Memory B cell (primary cell): ENCODE results near the gene CALHM2.

Experiments used
- ATAC-seq: fragments of 150-1000 bp; cut with Tn5 transposase; 2 replicates; pipeline ENCODE4 v1.10.0; 2021; ENCODE audit warnings: low read depth, mild to moderate bottlenecking, moderate library complexity
- DNase-seq, 2 donors: peaks; one replicate each; pipeline ENCODE4 v3.0.0; 2022; ENCODE audit warnings: low spot score in 2 of 2
- H3K27ac Mint-ChIP-seq: one replicate; pipeline ENCODE4 v1.8.0; 2022; ENCODE audit warnings: mild to moderate bottlenecking, moderate library complexity, mixed read lengths
- H3K27me3 Mint-ChIP-seq: one replicate; pipeline ENCODE4 v1.8.0; 2022; ENCODE audit warnings: mixed read lengths
- H3K36me3 Mint-ChIP-seq: one replicate; pipeline ENCODE4 v1.8.0; 2022; ENCODE audit warnings: mild to moderate bottlenecking, mixed read lengths
- H3K4me1 Mint-ChIP-seq: one replicate; pipeline ENCODE4 v1.8.0; 2022; ENCODE audit warnings: mixed read lengths
- H3K4me3 Mint-ChIP-seq: one replicate; pipeline ENCODE4 v1.8.0; 2022; ENCODE audit warnings: mild to moderate bottlenecking, moderate library complexity, mixed read lengths
- H3K9me3 Mint-ChIP-seq: one replicate; pipeline ENCODE4 v1.8.0; 2022; ENCODE audit warnings: mixed read lengths

CALHM2 gene

GRCh38 chr10:103450201-103450695 lies 1.9 kb downstream of the CALHM2 start:
- Mint-ChIP-seq H3K4me1 (peaks cover 34% of the 10 kb centered on the region), H3K27me3 (no peaks in the 10 kb centered on the region), H3K9me3 (no peaks in the 10 kb centered on the region), H3K4me3 (peak overlapping the region; percentile 90), H3K36me3 (peaks cover 18% of the 10 kb centered on the region), H3K27ac (peak overlapping the region; percentile 74)
- ATAC-seq, result no peak
- no peak for DNase-seq

GRCh38 chr10:103449208-103450144 lies 2.7 kb downstream of the CALHM2 start:
- no peak for ATAC-seq
- H3K4me1 Mint-ChIP-seq, result peaks cover 36% of the 10 kb centered on the region
- DNase-seq, result no peak
- H3K27me3 Mint-ChIP-seq, result no peaks in the 10 kb centered on the region
- H3K36me3 Mint-ChIP-seq, result peaks cover 20% of the 10 kb centered on the region
- H3K27ac Mint-ChIP-seq, result peak overlapping the region; percentile 74
- no peaks in the 10 kb centered on the region for H3K9me3 Mint-ChIP-seq
- H3K4me3 Mint-ChIP-seq, result peak overlapping the region; percentile 69

DNA sequence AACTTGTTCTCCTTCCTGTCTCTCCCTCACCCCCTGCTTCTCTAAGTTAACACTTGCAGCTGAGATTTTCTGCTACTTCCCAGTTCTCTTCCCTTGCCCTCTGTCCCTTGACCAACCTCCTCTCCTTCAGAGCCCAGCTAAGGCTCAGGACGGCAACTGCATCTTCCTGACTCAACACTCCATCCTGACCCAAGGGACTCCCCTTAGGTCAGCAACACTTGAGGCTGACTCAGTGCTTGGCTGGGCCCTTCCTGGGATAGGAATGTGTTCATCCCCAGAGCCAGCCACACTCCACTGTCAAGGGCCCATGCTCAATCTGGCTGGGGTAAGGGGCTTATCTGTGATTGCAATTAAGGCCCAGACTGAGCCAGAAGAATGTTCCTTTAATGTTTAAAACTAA lies 3.4 kb downstream of the CALHM2 start:
- no peaks in the 10 kb centered on the region for H3K9me3 Mint-ChIP-seq
- DNase-seq (no peak), ATAC-seq (no peak)
- H3K4me3 Mint-ChIP-seq, result no peak overlapping the region
- H3K36me3 Mint-ChIP-seq, result peaks cover 21% of the 10 kb centered on the region
- no peaks in the 10 kb centered on the region for H3K27me3 Mint-ChIP-seq
- peaks cover 36% of the 10 kb centered on the region for H3K4me1 Mint-ChIP-seq
- H3K27ac Mint-ChIP-seq, result peak overlapping the region; percentile 74

DNA sequence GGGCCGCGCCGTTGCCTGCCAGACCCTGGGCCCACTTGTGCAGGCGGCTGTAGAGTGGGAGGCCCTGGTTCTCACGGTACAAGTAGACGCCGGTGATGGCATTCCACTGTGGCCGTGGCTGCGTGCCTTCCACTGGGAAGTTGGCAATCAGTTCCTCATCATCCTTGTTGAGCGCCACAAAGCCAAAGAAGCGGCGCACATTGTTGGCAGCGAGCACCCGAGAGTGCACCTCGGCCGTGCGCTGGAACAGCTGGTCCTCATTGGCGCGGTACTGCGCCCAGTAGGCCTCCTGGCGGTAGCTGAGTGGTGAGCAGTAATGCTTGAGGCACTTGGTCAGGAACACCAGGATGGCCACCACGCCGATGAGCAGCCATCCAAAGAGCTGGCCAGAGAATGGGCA lies 5.0 kb downstream of the CALHM2 start:
- Mint-ChIP-seq H3K36me3 (peaks cover 26% of the 10 kb centered on the region), H3K4me3 (no peak overlapping the region), H3K9me3 (no peaks in the 10 kb centered on the region), H3K27ac (no peak overlapping the region), H3K27me3 (no peaks in the 10 kb centered on the region), H3K4me1 (peaks cover 34% of the 10 kb centered on the region)
- ATAC-seq (no peak), DNase-seq (no peak)

DNA sequence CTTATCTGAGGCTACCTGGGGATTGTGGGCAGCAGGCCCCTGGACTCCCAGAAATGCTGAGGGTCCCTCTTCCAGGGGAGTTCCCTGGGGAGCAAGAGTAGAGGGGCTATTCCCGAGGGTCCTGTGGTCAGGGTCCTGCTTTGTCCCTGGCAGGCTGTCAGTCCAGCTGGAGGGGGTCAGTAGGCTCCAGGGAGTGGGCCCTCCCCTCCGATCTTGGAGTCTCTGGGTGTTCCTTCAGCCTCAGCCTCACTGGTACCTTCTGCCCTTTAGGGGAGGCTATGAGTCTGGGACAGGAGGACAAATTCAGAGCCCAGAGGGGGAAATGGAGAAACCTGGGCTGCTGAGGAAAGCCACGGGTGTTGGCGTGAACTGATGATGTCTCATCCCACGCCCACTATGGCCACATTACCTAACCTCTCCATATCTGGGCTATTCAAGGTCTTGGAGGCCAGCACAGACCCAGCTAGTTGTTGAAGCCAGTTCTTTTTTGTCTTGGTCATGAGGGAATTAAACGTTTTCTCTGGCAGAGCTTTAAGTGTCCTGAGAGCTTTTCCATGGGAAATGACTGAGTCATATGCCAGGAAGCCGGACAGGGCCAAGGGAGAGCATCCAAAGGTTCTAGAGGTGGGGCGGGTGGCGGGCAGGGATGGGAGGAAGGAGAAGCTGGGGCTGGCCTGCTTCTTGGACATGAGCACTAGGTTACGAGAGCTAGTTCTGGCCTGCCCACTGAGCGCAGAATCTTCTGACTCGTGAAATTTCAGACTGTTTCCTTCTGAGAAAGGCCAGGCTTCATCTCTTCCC lies 6.2 kb downstream of the CALHM2 start:
- DNase-seq (no peak), ATAC-seq (no peak)
- peaks cover 30% of the 10 kb centered on the region for H3K36me3 Mint-ChIP-seq
- H3K4me3 Mint-ChIP-seq, result no peak overlapping the region
- H3K9me3 Mint-ChIP-seq, result no peaks in the 10 kb centered on the region
- peaks cover 30% of the 10 kb centered on the region for H3K4me1 Mint-ChIP-seq
- no peak overlapping the region for H3K27ac Mint-ChIP-seq
- H3K27me3 Mint-ChIP-seq, result no peaks in the 10 kb centered on the region

DNA sequence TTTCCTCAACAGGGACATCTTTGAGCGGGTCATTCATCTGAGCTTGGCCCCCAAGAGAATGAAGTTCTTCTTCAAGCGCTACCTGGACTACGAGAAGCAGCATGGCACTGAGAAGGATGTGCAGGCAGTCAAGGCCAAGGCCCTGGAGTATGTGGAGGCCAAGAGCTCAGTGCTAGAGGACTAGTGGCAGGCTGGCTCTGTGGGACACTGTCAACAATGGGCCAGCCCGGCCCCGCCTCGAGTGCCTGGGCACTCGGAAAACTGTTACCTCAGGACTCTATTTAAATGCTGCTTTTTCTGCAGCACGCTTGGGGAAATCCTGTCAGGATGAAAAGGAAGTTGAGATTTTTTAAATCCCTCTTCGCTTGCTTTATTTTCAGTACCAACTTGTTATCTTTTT lies 6.8 kb downstream of the CALHM2 start:
- ATAC-seq, result no peak
- no peak overlapping the region for H3K4me3 Mint-ChIP-seq
- H3K27me3 Mint-ChIP-seq, result no peaks in the 10 kb centered on the region
- peaks cover 32% of the 10 kb centered on the region for H3K36me3 Mint-ChIP-seq
- H3K9me3 Mint-ChIP-seq, result no peaks in the 10 kb centered on the region
- DNase-seq, result no peak
- H3K4me1 Mint-ChIP-seq, result peaks cover 24% of the 10 kb centered on the region
- peak overlapping the region; percentile 62 for H3K27ac Mint-ChIP-seq

DNA sequence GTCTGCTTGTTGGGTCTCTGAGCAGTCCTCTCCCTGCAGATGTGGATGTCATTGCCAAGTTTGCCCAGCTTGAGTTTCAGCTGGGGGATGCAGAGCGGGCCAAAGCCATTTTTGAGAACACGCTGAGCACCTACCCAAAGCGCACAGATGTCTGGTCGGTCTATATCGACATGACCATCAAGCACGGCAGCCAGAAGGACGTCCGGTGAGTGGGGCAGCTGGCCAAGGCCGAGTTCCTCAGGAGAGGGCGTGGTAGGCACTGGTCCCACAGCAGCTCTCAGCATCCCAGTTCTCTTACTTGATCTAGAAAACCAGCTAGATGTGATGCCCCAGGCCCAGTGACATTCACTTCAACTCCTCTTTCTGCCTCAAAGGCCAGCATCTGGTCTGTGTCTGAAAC lies 7.7 kb downstream of the CALHM2 start:
- ATAC-seq (no peak), DNase-seq (no peak)
- peaks cover 34% of the 10 kb centered on the region for H3K36me3 Mint-ChIP-seq
- H3K4me1 Mint-ChIP-seq, result peaks cover 16% of the 10 kb centered on the region
- H3K27ac Mint-ChIP-seq, result peak overlapping the region; percentile 62
- H3K9me3 Mint-ChIP-seq, result no peaks in the 10 kb centered on the region
- H3K27me3 Mint-ChIP-seq, result no peaks in the 10 kb centered on the region
- no peak overlapping the region for H3K4me3 Mint-ChIP-seq

- H3K4me3 Mint-ChIP-seq, result no peak overlapping the region
- ATAC-seq (no peak), DNase-seq (no peak)
- H3K4me1 Mint-ChIP-seq, result peaks cover 9% of the 10 kb centered on the region
- no peaks in the 10 kb centered on the region for H3K9me3 Mint-ChIP-seq
- peak overlapping the region; percentile 74 for H3K27ac Mint-ChIP-seq
- H3K36me3 Mint-ChIP-seq, result peaks cover 32% of the 10 kb centered on the region
- H3K27me3 Mint-ChIP-seq, result no peaks in the 10 kb centered on the region
Observed at GRCh38 chr10:103443475-103444185, 8.5 kb downstream of the CALHM2 start.

- peaks cover 5% of the 10 kb centered on the region for H3K4me1 Mint-ChIP-seq
- no peaks in the 10 kb centered on the region for H3K9me3 Mint-ChIP-seq
- H3K4me3 Mint-ChIP-seq, result no peak overlapping the region
- peaks cover 38% of the 10 kb centered on the region for H3K36me3 Mint-ChIP-seq
- no peaks in the 10 kb centered on the region for H3K27me3 Mint-ChIP-seq
- no peak overlapping the region for H3K27ac Mint-ChIP-seq
- no peak for ATAC-seq
- DNase-seq, result no peak
Observed at GRCh38 chr10:103442031-103442461, 10.1 kb downstream of the CALHM2 start.

DNA sequence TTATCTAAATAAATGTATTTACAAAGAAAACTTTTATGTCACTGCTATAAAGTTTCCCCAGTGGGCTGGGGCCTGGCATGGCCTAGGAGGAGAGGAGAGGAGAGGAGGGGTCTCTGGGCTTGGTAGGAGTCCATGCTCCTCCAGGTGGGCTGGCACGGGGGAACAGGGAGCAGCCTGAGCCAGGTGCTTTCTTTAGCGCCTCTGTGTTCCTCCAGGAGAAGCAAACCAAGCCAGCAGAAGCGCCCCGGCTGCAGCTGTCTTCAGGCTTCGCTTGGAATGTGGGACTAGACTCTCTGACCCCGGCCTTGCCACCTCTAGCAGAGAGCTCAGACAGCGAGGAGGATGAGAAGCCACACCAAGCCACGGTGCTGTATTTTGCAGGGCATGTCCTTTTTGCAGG lies 10.6 kb downstream of the CALHM2 start:
- DNase-seq (no peak), ATAC-seq (no peak)
- Mint-ChIP-seq H3K9me3 (no peaks in the 10 kb centered on the region), H3K36me3 (peaks cover 39% of the 10 kb centered on the region), H3K27ac (no peak overlapping the region), H3K4me1 (peaks cover 4% of the 10 kb centered on the region), H3K27me3 (no peaks in the 10 kb centered on the region), H3K4me3 (no peak overlapping the region)

DNA sequence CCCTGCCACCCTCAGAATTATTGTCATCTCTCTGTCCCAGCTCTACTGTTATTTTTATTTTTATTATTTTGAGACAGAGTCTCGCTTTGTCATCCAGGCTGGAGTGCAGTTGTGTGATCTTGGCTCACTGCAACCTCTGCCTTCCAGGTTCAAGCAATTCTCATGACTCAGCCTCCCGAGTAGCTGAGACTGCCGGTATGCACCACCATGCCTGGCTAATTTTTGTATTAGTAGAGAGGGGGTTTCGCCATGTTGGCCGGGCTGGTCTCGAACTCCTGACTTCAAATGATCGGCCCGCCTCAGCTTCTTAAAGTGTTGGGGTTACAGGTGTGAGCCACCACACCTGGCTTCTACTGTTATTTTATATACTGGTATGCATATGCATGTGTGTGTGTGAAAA lies 11.0 kb downstream of the CALHM2 start:
- no peaks in the 10 kb centered on the region for H3K27me3 Mint-ChIP-seq
- no peak for DNase-seq
- no peaks in the 10 kb centered on the region for H3K9me3 Mint-ChIP-seq
- H3K36me3 Mint-ChIP-seq, result peaks cover 41% of the 10 kb centered on the region
- H3K4me3 Mint-ChIP-seq, result no peak overlapping the region
- H3K4me1 Mint-ChIP-seq, result peaks cover 4% of the 10 kb centered on the region
- ATAC-seq, result no peak
- no peak overlapping the region for H3K27ac Mint-ChIP-seq

GRCh38 chr10:103440416-103440815 lies 11.8 kb downstream of the CALHM2 start:
- Mint-ChIP-seq H3K27ac (no peak overlapping the region), H3K27me3 (no peaks in the 10 kb centered on the region), H3K4me3 (no peak overlapping the region), H3K4me1 (peaks cover 4% of the 10 kb centered on the region), H3K9me3 (no peaks in the 10 kb centered on the region), H3K36me3 (peaks cover 40% of the 10 kb centered on the region)
- DNase-seq (no peak), ATAC-seq (no peak)

DNA sequence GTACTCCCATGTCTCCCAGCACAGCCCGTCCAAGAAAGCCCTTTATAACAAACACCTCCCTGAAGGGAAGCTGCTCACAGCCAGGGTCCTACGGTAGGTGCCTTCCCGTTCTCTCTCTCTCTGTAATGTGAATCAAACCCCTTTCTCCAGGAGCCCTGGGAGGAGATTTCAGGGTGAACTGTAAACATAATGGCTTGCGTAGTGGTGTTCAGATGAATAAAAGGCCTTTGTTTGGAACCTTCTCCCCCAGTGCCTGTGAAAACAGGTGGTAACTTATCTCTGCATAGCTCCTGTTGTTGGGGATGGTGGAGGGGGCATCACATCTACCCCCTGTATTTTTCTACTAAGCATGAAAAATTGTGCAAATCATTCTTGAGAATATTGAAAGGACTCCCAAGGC lies 12.4 kb downstream of the CALHM2 start:
- DNase-seq (no peak), ATAC-seq (no peak)
- peaks cover 2% of the 10 kb centered on the region for H3K4me1 Mint-ChIP-seq
- no peaks in the 10 kb centered on the region for H3K9me3 Mint-ChIP-seq
- peak overlapping the region; percentile 19 for H3K27ac Mint-ChIP-seq
- no peak overlapping the region for H3K4me3 Mint-ChIP-seq
- H3K27me3 Mint-ChIP-seq, result no peaks in the 10 kb centered on the region
- H3K36me3 Mint-ChIP-seq, result peaks cover 37% of the 10 kb centered on the region

DNA sequence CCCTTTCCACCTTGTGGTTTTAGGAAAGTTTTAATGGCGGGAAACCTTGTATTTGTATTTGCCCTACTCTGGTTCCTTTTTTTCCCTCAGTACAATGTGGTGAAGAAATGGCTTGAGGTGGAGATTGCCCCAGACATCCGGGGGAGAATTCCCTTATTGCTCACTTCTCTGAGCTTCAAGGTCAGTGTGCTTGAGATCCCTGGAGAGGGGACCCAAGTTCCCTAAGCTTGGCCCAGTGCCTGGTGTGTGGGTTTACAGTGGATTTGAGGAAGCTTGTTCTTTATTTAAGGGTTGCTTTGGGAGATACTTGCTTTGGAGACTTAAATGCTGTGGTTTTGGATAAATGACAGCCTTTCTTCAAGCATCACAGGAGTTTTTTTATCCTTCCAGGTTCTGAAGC lies 18.3 kb downstream of the CALHM2 start:
- Mint-ChIP-seq H3K27ac (no peak overlapping the region), H3K9me3 (no peaks in the 10 kb centered on the region), H3K4me1 (peaks cover 5% of the 10 kb centered on the region), H3K27me3 (no peaks in the 10 kb centered on the region), H3K36me3 (peaks cover 33% of the 10 kb centered on the region), H3K4me3 (no peak overlapping the region)
- no peak for ATAC-seq
- no peak for DNase-seq
